GM19438 (cell line): ENCODE data around the gene MINDY2.
A peak's percentile ranks its signal among the peaks of the same experiment; 100 is the strongest.
"Not testable (repeated sequence)": the region's sequence is repeated elsewhere in the genome, so short reads cannot be mapped to it uniquely, and the experiment has no call there.

Source experiments
- ATAC-seq: cut with Tn5 transposase; IDR thresholded peaks from one replicate; pipeline ENCODE4 v1.9.1; 2021; ENCODE audit warnings: low read depth; ENCODE audit not compliant: unreplicated experiment

Gene MINDY2

GRCh38 chr15:58752716-58753115, 18.4 kb upstream of the MINDY2 start:
- ATAC-seq: no peak

GRCh38 chr15:58755350-58755749, 15.8 kb upstream of the MINDY2 start:
- no peak for ATAC-seq

GRCh38 chr15:58755956-58756355, 15.1 kb upstream of the MINDY2 start:
- no peak for ATAC-seq

- no peak for ATAC-seq
These were observed 13.0 kb upstream of the MINDY2 start for GRCh38 chr15:58758141-58758540.

- no peak for ATAC-seq
These were observed 10.6 kb upstream of the MINDY2 start for GRCh38 chr15:58760385-58761009.

GRCh38 chr15:58761010-58761388, 10.1 kb upstream of the MINDY2 start:
- no peak for ATAC-seq

GRCh38 chr15:58762285-58762684, 8.8 kb upstream of the MINDY2 start:
- no peak for ATAC-seq

GRCh38 chr15:58762731-58763130, 8.4 kb upstream of the MINDY2 start:
- no peak for ATAC-seq

GRCh38 chr15:58764468-58764867, 6.6 kb upstream of the MINDY2 start:
- ATAC-seq: no peak

GRCh38 chr15:58766290-58766689, 4.8 kb upstream of the MINDY2 start:
- no peak for ATAC-seq

- not testable (repeated sequence) for ATAC-seq
These were observed 2.5 kb upstream of the MINDY2 start for GRCh38 chr15:58768601-58769004.

- ATAC-seq: peak; percentile 27
These were observed 614 bp upstream of the MINDY2 start for GRCh38 chr15:58770519-58770856.

- ATAC-seq: peak; percentile 9
These were observed 634 bp downstream of the MINDY2 start for GRCh38 chr15:58771621-58772250.

- ATAC-seq: no peak
These were observed 1.9 kb downstream of the MINDY2 start for GRCh38 chr15:58773024-58773423.

- no peak for ATAC-seq
These were observed 4.3 kb downstream of the MINDY2 start for GRCh38 chr15:58775402-58775801.

GRCh38 chr15:58777107-58777506, 6.0 kb downstream of the MINDY2 start:
- no peak for ATAC-seq

GRCh38 chr15:58779554-58779953, 8.5 kb downstream of the MINDY2 start:
- ATAC-seq: no peak

GRCh38 chr15:58785355-58785754, 14.3 kb downstream of the MINDY2 start:
- ATAC-seq: no peak

GRCh38 chr15:58788056-58788710, 17.1 kb downstream of the MINDY2 start:
- no peak for ATAC-seq

- no peak for ATAC-seq
These were observed 22.8 kb downstream of the MINDY2 start for GRCh38 chr15:58793862-58794261.

GRCh38 chr15:58795825-58796224, 24.7 kb downstream of the MINDY2 start:
- no peak for ATAC-seq

GRCh38 chr15:58797505-58797904, 26.4 kb downstream of the MINDY2 start:
- ATAC-seq: no peak
